HepG2 (cell line): ENCODE measurements around the gene CDC37. TPM values are rescaled to one million over a fixed set of nuclear protein-coding genes. Genes with fewer than 3 reads are reported as not detected.

Experiments used
- ATF4 ChIP-seq, 2 experiments: fragments of 450-650 bp in 1 of 2; sonication (generic) in 1 of 2; formaldehyde crosslinking; IDR thresholded peaks; 2 replicates each; pipeline versions ENCODE4 v1.5.0 to v1.8.0; 2020 to 2022; ENCODE audit warnings: mild to moderate bottlenecking in 1 of 2, missing genetic modification reagents in 1 of 2
- FOXK1 ChIP-seq: sonication (generic); formaldehyde crosslinking; IDR thresholded peaks from 2 replicates; pipeline ENCODE4 v1.4.0; 2020; ENCODE audit warnings: low read depth, missing genetic modification reagents, borderline replicate concordance
- HDAC1 ChIP-seq: sonication (generic); formaldehyde crosslinking; IDR thresholded peaks from 2 replicates; pipeline ENCODE4 v1.5.1; 2020; ENCODE audit warnings: mild to moderate bottlenecking, missing genetic modification reagents
- HNF1A ChIP-seq, 2 experiments: sonication (generic) in 1 of 2; formaldehyde crosslinking in 1 of 2; IDR thresholded peaks; 2 replicates each; pipeline versions ENCODE4 v1.4.0 to v1.6.1; 2016 to 2020; ENCODE audit warnings: borderline replicate concordance in 1 of 2, low read depth in 1 of 2, mild to moderate bottlenecking in 1 of 2, missing genetic modification reagents in 1 of 2
- HNRNPK ChIP-seq: fragments of 200-400 bp; formaldehyde crosslinking; IDR thresholded peaks from 2 replicates; pipeline ENCODE4 v1.6.1; 2018; ENCODE audit warnings: low read length, low read depth, moderate library complexity, mild to moderate bottlenecking; ENCODE audit not compliant: poor library complexity, severe bottlenecking
- MEIS1 ChIP-seq: sonication (generic); formaldehyde crosslinking; IDR thresholded peaks from 2 replicates; pipeline ENCODE4 v1.9.0; 2021; ENCODE audit warnings: mild to moderate bottlenecking, missing genetic modification reagents, moderate library complexity, borderline replicate concordance
- RFX5 ChIP-seq: IDR thresholded peaks from 2 replicates; pipeline ENCODE4 v1.6.1; 2011; ENCODE audit warnings: low read depth, low read length, improper control_type of control experiment
- ZNF136 ChIP-seq: sonication (generic); formaldehyde crosslinking; IDR thresholded peaks from 2 replicates; pipeline ENCODE4 v1.8.1; 2022; ENCODE audit warnings: low read depth, mild to moderate bottlenecking, moderate library complexity, missing genetic modification reagents
- ZNF296 ChIP-seq: sonication (generic); formaldehyde crosslinking; conservative IDR thresholded peaks from 2 replicates; pipeline ENCODE4 v1.5.0; 2020; ENCODE audit warnings: mild to moderate bottlenecking, missing genetic modification reagents
- ZNF484 ChIP-seq: sonication (generic); formaldehyde crosslinking; IDR thresholded peaks from 2 replicates; pipeline ENCODE4 v1.5.1; 2020; ENCODE audit warnings: mild to moderate bottlenecking, low read depth, missing genetic modification reagents, borderline replicate concordance
- ZNF709 ChIP-seq: sonication (generic); formaldehyde crosslinking; IDR thresholded peaks from 2 replicates; pipeline ENCODE4 v1.5.0; 2020; ENCODE audit warnings: mild to moderate bottlenecking, missing genetic modification reagents
- ZNF883 ChIP-seq: sonication (generic); formaldehyde crosslinking; IDR thresholded peaks from 2 replicates; pipeline ENCODE4 v1.5.1; 2020; ENCODE audit warnings: mild to moderate bottlenecking, missing genetic modification reagents; ENCODE audit errors: not compliant biosample characterization
- ZNF891 ChIP-seq: sonication (generic); formaldehyde crosslinking; IDR thresholded peaks from 2 replicates; pipeline ENCODE4 v1.5.0; 2020; ENCODE audit warnings: mild to moderate bottlenecking, missing genetic modification reagents
- ZUFSP ChIP-seq: sonication (generic); formaldehyde crosslinking; IDR thresholded peaks from 2 replicates; pipeline ENCODE4 v1.9.0; 2021; ENCODE audit warnings: missing genetic modification reagents, mild to moderate bottlenecking, borderline replicate concordance
- polyA plus RNA-seq, 8 experiments: library from polyadenylated mRNA; depleted of rRNA in 3 of 8; stranded (reverse) in 7 of 8; unstranded in 1 of 8; fragments of >200 nt; fragmentation: Illumina TruSeq in 4 of 8; extraction: Trizol in 4 of 8; gene quantifications; 2 replicates each; pipeline versions ENCODE4 v1.2.1 to v1.2.3, GENCODE V29; 2011 to 2016; ENCODE audit warnings: low read depth in 4 of 8, missing spikeins in 1 of 8, mixed read lengths in 1 of 8; ENCODE audit not compliant: insufficient read depth in 1 of 8
- total RNA-seq, 5 experiments: library from RNA; depleted of rRNA; stranded (reverse); fragments of >200 nt; fragmentation: Illumina TruSeq; extraction: Trizol; gene quantifications; 2 replicates each; pipeline ENCODE4 v1.2.3, GENCODE V29; 2016; ENCODE audit warnings: low read depth in 1 of 5
- TF ChIP-seq, protein P1 (sequence below): sonication (generic); formaldehyde crosslinking; IDR thresholded peaks from 2 replicates; pipeline ENCODE4 v1.5.1; 2020; ENCODE audit warnings: missing genetic modification reagents, mild to moderate bottlenecking, borderline replicate concordance
- TF ChIP-seq, protein P2 (sequence below): sonication (generic); formaldehyde crosslinking; IDR thresholded peaks from 2 replicates; pipeline ENCODE4 v1.4.0; 2020; ENCODE audit warnings: missing genetic modification reagents, borderline replicate concordance
- TF ChIP-seq, protein P3 (sequence below): IDR thresholded peaks from 2 replicates; pipeline ENCODE4 v1.6.1; 2012; ENCODE audit warnings: inconsistent platforms

CDC37 gene
- total and polyA plus RNA-seq, 2 of the 13 experiments (the other 11 are each of a cell fraction or from before 2014, with no cell fraction given), result 158 to 177 TPM

DNA sequence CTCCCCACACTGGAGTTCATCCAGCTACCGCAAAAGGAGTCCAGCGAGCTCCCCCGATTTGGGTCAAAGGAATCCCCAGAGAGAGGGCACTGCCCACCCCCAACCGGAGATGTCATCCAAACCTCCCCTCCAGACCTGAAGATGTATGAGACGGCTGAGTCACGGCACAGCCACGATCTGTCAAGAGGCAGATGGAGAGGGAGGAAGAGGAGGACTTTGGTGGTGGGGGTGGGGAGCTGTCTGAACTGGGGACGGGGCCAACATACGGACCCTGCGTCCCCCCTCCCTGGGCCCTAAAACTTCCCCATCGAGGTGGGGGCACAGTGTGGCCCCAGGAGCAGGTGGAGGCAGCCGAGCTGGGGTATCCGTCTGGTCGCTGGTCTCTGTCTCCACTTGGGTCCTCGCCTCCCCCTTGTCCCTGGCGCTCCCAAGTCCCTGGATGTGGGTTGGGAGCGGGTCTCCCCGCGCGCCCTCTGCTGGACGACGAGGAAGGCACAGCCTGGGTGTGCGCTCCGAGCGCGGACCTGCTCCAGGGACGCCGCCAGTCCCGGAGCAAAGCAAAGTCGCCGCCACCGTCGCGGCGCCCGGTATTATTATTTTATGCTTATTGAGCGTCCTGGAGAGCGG, 20.8 kb upstream of the CDC37 start (continued):
- TF ChIP-seq, protein P1, sequence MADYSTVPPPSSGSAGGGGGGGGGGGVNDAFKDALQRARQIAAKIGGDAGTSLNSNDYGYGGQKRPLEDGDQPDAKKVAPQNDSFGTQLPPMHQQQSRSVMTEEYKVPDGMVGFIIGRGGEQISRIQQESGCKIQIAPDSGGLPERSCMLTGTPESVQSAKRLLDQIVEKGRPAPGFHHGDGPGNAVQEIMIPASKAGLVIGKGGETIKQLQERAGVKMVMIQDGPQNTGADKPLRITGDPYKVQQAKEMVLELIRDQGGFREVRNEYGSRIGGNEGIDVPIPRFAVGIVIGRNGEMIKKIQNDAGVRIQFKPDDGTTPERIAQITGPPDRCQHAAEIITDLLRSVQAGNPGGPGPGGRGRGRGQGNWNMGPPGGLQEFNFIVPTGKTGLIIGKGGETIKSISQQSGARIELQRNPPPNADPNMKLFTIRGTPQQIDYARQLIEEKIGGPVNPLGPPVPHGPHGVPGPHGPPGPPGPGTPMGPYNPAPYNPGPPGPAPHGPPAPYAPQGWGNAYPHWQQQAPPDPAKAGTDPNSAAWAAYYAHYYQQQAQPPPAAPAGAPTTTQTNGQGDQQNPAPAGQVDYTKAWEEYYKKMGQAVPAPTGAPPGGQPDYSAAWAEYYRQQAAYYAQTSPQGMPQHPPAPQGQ (CRISPR knock-in tag), result no peak
- TF ChIP-seq ZNF484 (CRISPR knock-in tag) (no peak), HNF1A (IDR thresholded peaks at IDR 0.05; ENCODE audit: low read depth) (no peak), HNF1A (CRISPR knock-in tag; IDR thresholded peaks at IDR 0.05; ENCODE audit: borderline replicate concordance) (no peak), ZNF709 (no peak), FOXK1 (peak; percentile 11; the same call in 1 of the 2 replicates), ZNF883 (no peak), HNRNPK (no peak), HDAC1 (CRISPR knock-in tag) (no peak), ATF4 (CRISPR knock-in tag; IDR thresholded peaks at IDR 0.05) (no peak), ZNF136 (CRISPR knock-in tag) (no peak), ZNF891 (CRISPR knock-in tag) (no peak), MEIS1 (CRISPR knock-in tag) (peak; percentile 33; the same call in 1 of the 2 replicates), ZNF296 (CRISPR knock-in tag) (no peak), RFX5 (no peak), ZUFSP (no peak)
- TF ChIP-seq, protein P2, sequence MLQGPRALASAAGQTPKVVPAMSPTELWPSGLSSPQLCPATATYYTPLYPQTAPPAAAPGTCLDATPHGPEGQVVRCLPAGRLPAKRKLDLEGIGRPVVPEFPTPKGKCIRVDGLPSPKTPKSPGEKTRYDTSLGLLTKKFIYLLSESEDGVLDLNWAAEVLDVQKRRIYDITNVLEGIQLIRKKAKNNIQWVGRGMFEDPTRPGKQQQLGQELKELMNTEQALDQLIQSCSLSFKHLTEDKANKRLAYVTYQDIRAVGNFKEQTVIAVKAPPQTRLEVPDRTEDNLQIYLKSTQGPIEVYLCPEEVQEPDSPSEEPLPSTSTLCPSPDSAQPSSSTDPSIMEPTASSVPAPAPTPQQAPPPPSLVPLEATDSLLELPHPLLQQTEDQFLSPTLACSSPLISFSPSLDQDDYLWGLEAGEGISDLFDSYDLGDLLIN (CRISPR knock-in tag), result no peak
- TF ChIP-seq, protein P3, sequence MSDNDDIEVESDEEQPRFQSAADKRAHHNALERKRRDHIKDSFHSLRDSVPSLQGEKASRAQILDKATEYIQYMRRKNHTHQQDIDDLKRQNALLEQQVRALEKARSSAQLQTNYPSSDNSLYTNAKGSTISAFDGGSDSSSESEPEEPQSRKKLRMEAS, result no peak; the same call in 1 of the 2 replicates
